A549 (cell line): ENCODE data around the gene ARHGAP42. TPM values are rescaled to one million over a fixed set of nuclear protein-coding genes. Genes with fewer than 3 reads are reported as not detected.

Experiments used
- ATAC-seq, 2 experiments: fragments of 200-7000 bp in 1 of 2; fragments of >200 bp in 1 of 2; cut with Nextera tagmentation in 1 of 2; cut with Tn5 transposase in 1 of 2; 3 replicates each; pipeline versions ENCODE4 v1.8.0 to v1.9.1; 2018 to 2020; ENCODE audit warnings: mild to moderate bottlenecking in 1 of 2, moderate library complexity in 1 of 2
- CTCF ChIA-PET: fragments of 300-600 bp; sonication (Branson Sonifier 250); formaldehyde crosslinking; extraction: SDS; loops from one replicate; lab custom pipeline; 2021; ENCODE audit warnings: antibody characterized with exemption, inconsistent platforms; lab: Yijun Ruan, JAX
- POLR2A ChIA-PET: fragments of 350-600 bp; formaldehyde crosslinking; extraction: SDS; loops from one replicate; lab custom pipeline; 2021; ENCODE audit warnings: antibody characterized with exemption, inconsistent platforms; lab: Yijun Ruan, JAX
- DNase-seq, 2 experiments: peaks; one replicate each; pipeline versions ENCODE4 v3.0.0 to v3.0.0-alpha.2; 2011 to 2016; ENCODE audit warnings: low read depth in 1 of 2, low spot score in 1 of 2
- FAIRE-seq: peaks from 2 replicates; lab custom pipeline; 2011; peaks lifted over from hg19 to GRCh38; lab: Jason Lieb, UNC
- H3K27ac ChIP-seq, 2 experiments: fragments of >200 bp; sonication (Bioruptor Twin); formaldehyde crosslinking; 3 replicates each; pipeline ENCODE4 v1.5.1; 2016 to 2017
- H3K4me1 ChIP-seq: fragments of >200 bp; sonication (Bioruptor Twin); formaldehyde crosslinking; 3 replicates; pipeline ENCODE4 v1.6.1; 2016
- H3K4me2 ChIP-seq: fragments of >200 bp; sonication (Bioruptor Twin); formaldehyde crosslinking; 3 replicates; pipeline ENCODE4 v1.6.1; 2016
- H3K4me3 ChIP-seq: fragments of >200 bp; sonication (Bioruptor Twin); formaldehyde crosslinking; 3 replicates; pipeline ENCODE4 v1.5.1; 2016
- H3K9me3 ChIP-seq: fragments of >200 bp; sonication (Bioruptor Twin); formaldehyde crosslinking; 3 replicates; pipeline ENCODE4 v1.6.1; 2016
- BHLHE40 ChIP-seq: IDR thresholded peaks from 2 replicates; pipeline ENCODE4 v1.6.1; 2012; ENCODE audit warnings: low read depth, low read length, inconsistent platforms
- CTCF ChIP-seq: fragments of >200 bp; sonication (Bioruptor Twin); formaldehyde crosslinking; IDR thresholded peaks from 3 replicates; pipeline ENCODE4 v1.5.1; 2016
- E2F6 ChIP-seq: IDR thresholded peaks from 2 replicates; pipeline ENCODE4 v1.6.1; 2012; ENCODE audit warnings: low read depth, borderline replicate concordance
- EHMT2 ChIP-seq: fragments of 200-600 bp; sonication (generic); IDR thresholded peaks from 2 replicates; pipeline ENCODE4 v1.6.1; 2016; ENCODE audit warnings: antibody characterized with exemption, low read depth, mild to moderate bottlenecking, moderate library complexity
- EP300 ChIP-seq, 2 experiments: fragments of >200 bp; sonication (Bioruptor Twin); formaldehyde crosslinking; IDR thresholded peaks; 2 replicates in 1 of 2; 3 replicates in 1 of 2; pipeline ENCODE4 v1.6.1; 2016 to 2017
- ESRRA ChIP-seq: fragments of 150-350 bp; IDR thresholded peaks from 2 replicates; pipeline ENCODE4 v1.6.1; 2014; ENCODE audit warnings: mild to moderate bottlenecking, low read length, borderline replicate concordance
- FOSL2 ChIP-seq, 2 experiments: fragments of 450-650 bp in 1 of 2; fragments of >200 bp in 1 of 2; sonication (Bioruptor Twin) in 1 of 2; formaldehyde crosslinking; IDR thresholded peaks; 2 replicates each; pipeline versions ENCODE4 v1.5.0 to v1.6.1; 2016 to 2020; ENCODE audit warnings: mild to moderate bottlenecking in 1 of 2, moderate library complexity in 1 of 2
- FOXS1 ChIP-seq: fragments of 250-450 bp; sonication (Bioruptor Pico); IDR thresholded peaks from 2 replicates; pipeline ENCODE4 v1.5.0; 2020; ENCODE audit warnings: mild to moderate bottlenecking, moderate library complexity
- HDAC2 ChIP-seq: fragments of 200-600 bp; sonication (generic); IDR thresholded peaks from 2 replicates; pipeline ENCODE4 v1.6.1; 2016
- HES2 ChIP-seq: fragments of >200 bp; sonication (Bioruptor Twin); formaldehyde crosslinking; IDR thresholded peaks from 2 replicates; pipeline ENCODE4 v1.6.1; 2016
- HEYL ChIP-seq: fragments of 250-450 bp; sonication (Bioruptor Pico); IDR thresholded peaks from 2 replicates; pipeline ENCODE4 v1.8.0; 2021; ENCODE audit warnings: mild to moderate bottlenecking, moderate library complexity
- HMGXB4 ChIP-seq: fragments of 250-450 bp; sonication (Bioruptor Pico); IDR thresholded peaks from 2 replicates; pipeline ENCODE4 v1.5.0; 2021; ENCODE audit warnings: mild to moderate bottlenecking, moderate library complexity, borderline replicate concordance
- HOXA7 ChIP-seq: fragments of 250-450 bp; sonication (Bioruptor Pico); IDR thresholded peaks from 2 replicates; pipeline ENCODE4 v1.5.0; 2020; ENCODE audit warnings: mild to moderate bottlenecking, moderate library complexity
- HOXB13 ChIP-seq: fragments of 250-450 bp; sonication (Bioruptor Pico); IDR thresholded peaks from 2 replicates; pipeline ENCODE4 v1.5.0; 2020; ENCODE audit warnings: low read depth, mild to moderate bottlenecking, moderate library complexity
- JUNB ChIP-seq: fragments of >200 bp; sonication (Bioruptor Twin); formaldehyde crosslinking; IDR thresholded peaks from 2 replicates; pipeline ENCODE4 v1.6.1; 2016
- KDM5A ChIP-seq: fragments of 200-600 bp; sonication (generic); IDR thresholded peaks from 2 replicates; pipeline ENCODE4 v1.6.1; 2016; ENCODE audit warnings: antibody characterized with exemption, mild to moderate bottlenecking
- MAZ ChIP-seq: fragments of 150-350 bp; IDR thresholded peaks from 2 replicates; pipeline ENCODE4 v1.6.1; 2014; ENCODE audit warnings: antibody characterized with exemption, low read depth, low read length, borderline replicate concordance
- MYC ChIP-seq: IDR thresholded peaks from 2 replicates; pipeline ENCODE4 v1.6.1; 2012; ENCODE audit warnings: mild to moderate bottlenecking, inconsistent platforms, low read length, improper control_type of control experiment, borderline replicate concordance
- NFE2L2 ChIP-seq: fragments of 150-350 bp; conservative IDR thresholded peaks from 2 replicates; pipeline ENCODE4 v1.6.1; 2014; ENCODE audit warnings: low read length
- NPAS2 ChIP-seq: fragments of 250-450 bp; sonication (Bioruptor Pico); IDR thresholded peaks from 2 replicates; pipeline ENCODE4 v1.8.0; 2022; ENCODE audit warnings: mild to moderate bottlenecking, moderate library complexity, borderline replicate concordance
- NR3C1 ChIP-seq: fragments of >200 bp; sonication (Bioruptor Twin); formaldehyde crosslinking; IDR thresholded peaks from 3 replicates; pipeline ENCODE4 v1.6.1; 2017
- POLR2A ChIP-seq: IDR thresholded peaks from 2 replicates; pipeline ENCODE4 v1.6.1; 2012; ENCODE audit warnings: mild to moderate bottlenecking, low read length
- RAD21 ChIP-seq, 2 experiments: fragments of >200 bp in 1 of 2; sonication (Bioruptor Twin) in 1 of 2; formaldehyde crosslinking in 1 of 2; IDR thresholded peaks in 1 of 2; conservative IDR thresholded peaks in 1 of 2; 2 replicates in 1 of 2; 3 replicates in 1 of 2; pipeline ENCODE4 v1.6.1; 2012 to 2018; ENCODE audit warnings: inconsistent platforms in 1 of 2
- REST ChIP-seq: fragments of 200-600 bp; sonication (generic); IDR thresholded peaks from 2 replicates; pipeline ENCODE4 v1.6.1; 2016; ENCODE audit warnings: antibody characterized with exemption, mild to moderate bottlenecking, moderate library complexity
- TFCP2L1 ChIP-seq: fragments of 250-450 bp; sonication (Bioruptor Pico); IDR thresholded peaks from 2 replicates; pipeline ENCODE4 v1.5.0; 2021; ENCODE audit warnings: mild to moderate bottlenecking
- TP53 ChIP-seq: fragments of 250-450 bp; sonication (Bioruptor Pico); IDR thresholded peaks from 2 replicates; pipeline ENCODE4 v1.5.0; 2021; ENCODE audit warnings: mild to moderate bottlenecking, moderate library complexity
- USF2 ChIP-seq: fragments of 450-650 bp; IDR thresholded peaks from 2 replicates; pipeline ENCODE4 v1.6.1; 2014; ENCODE audit warnings: antibody characterized with exemption
- ZC3H11A ChIP-seq: fragments of 450-650 bp; IDR thresholded peaks from 2 replicates; pipeline ENCODE4 v1.6.1; 2014; ENCODE audit warnings: antibody characterized with exemption, mild to moderate bottlenecking
- ZFP36 ChIP-seq: fragments of 450-650 bp; IDR thresholded peaks from 2 replicates; pipeline ENCODE4 v1.6.1; 2014; ENCODE audit warnings: borderline replicate concordance; ENCODE audit not compliant: partially characterized antibody
- ZSCAN20 ChIP-seq: fragments of 250-450 bp; sonication (Bioruptor Pico); IDR thresholded peaks from 2 replicates; pipeline ENCODE4 v1.8.0; 2022; ENCODE audit warnings: mild to moderate bottlenecking, moderate library complexity
- WGBS: methylation state at CpG from one replicate; pipeline ENCODE4 v1.1.6; 2017; ENCODE audit errors: missing lambda C conversion rate; 5-methylcytosine and 5-hydroxymethylcytosine counted together
- polyA plus RNA-seq, 4 experiments: library from polyadenylated mRNA; depleted of rRNA in 3 of 4; stranded (reverse); fragments of >200 nt; fragmentation: RNase III in 1 of 4; extraction: RNeasy Plus Mini Kit Qiagen cat#74134 plus additional on column Dnase treatment in 1 of 4; gene quantifications; 2 replicates in 3 of 4; 3 replicates in 1 of 4; pipeline ENCODE4 v1.2.3, GENCODE V29; 2011 to 2017

ARHGAP42 gene
- polyA plus RNA-seq, 2 of the 4 experiments (the other 2 are of a cell fraction) = 5.1 to 17.0 TPM

- CTCF ChIA-PET = interaction anchor here (1.1 kb wide), 1 partner anchor 12 kb away, joined by 4 read pairs; no protein-coding TSS in a partner anchor
- TF ChIP-seq HOXB13 (no peak), JUNB (no peak), FOSL2 (IDR thresholded peaks at IDR 0.05) (no peak), FOSL2 (CRISPR knock-in tag; IDR thresholded peaks at IDR 0.05) (no peak), MYC (no peak), TP53 (CRISPR knock-in tag) (no peak), ZC3H11A (no peak), FOXS1 (CRISPR knock-in tag) (no peak), EHMT2 (no peak), KDM5A (no peak), BHLHE40 (no peak), NPAS2 (CRISPR knock-in tag) (no peak), REST (no peak), TFCP2L1 (CRISPR knock-in tag) (no peak), POLR2A (no peak), HDAC2 (no peak), HES2 (no peak), NFE2L2 (no peak)
- TF ChIP-seq, all 56 proteins: peak for 0
- ATAC-seq = peak; percentile 73 to 81
- Histone ChIP-seq H3K27ac (peak overlapping the region; percentile 5 to 73; a peak in 3 of 6 replicates), H3K4me2 (peak overlapping the region; percentile 53), H3K4me3 (no peak overlapping the region), H3K9me3 (no peaks in the 10 kb centered on the region), H3K4me1 (peaks cover 31% of the 10 kb centered on the region)
- DNase-seq = no peak
- WGBS = 30% methylated on average over 3 of the region's 4 CpGs
- no peak for FAIRE-seq
- POLR2A ChIA-PET = interaction anchor here (1.8 kb wide), 1 partner anchor 65 kb away, joined by 4 read pairs; no protein-coding TSS in a partner anchor
Observed at GRCh38 chr11:100753172-100753543, 66.1 kb downstream of the ARHGAP42 start.

GRCh38 chr11:100753571-100753970, 66.5 kb downstream of the ARHGAP42 start:
- peak overlapping the region; percentile 5 to 73; a peak in 3 of 6 replicates for H3K27ac ChIP-seq
- TF ChIP-seq E2F6 (no peak), ZFP36 (no peak), HOXA7 (CRISPR knock-in tag) (no peak), FOSL2 (IDR thresholded peaks at IDR 0.05) (no peak), FOSL2 (CRISPR knock-in tag; IDR thresholded peaks at IDR 0.05) (no peak), ZSCAN20 (no peak), HOXB13 (no peak), CTCF (no peak), NFE2L2 (no peak), USF2 (no peak), MAZ (no peak), HEYL (CRISPR knock-in tag) (no peak), HMGXB4 (CRISPR knock-in tag) (no peak), EP300 (IDR thresholded peaks at IDR 0.05) (no peak), NR3C1 (no peak), RAD21 (conservative IDR thresholded peaks at IDR 0.05 in 1 of 2, IDR thresholded peaks at IDR 0.05 in 1 of 2) (no peak), ESRRA (no peak)

More at GRCh38 chr11:100753571-100753970, 66.5 kb downstream of the ARHGAP42 start:
- ChIA-PET CTCF (interaction anchor here (1.1 kb wide), 1 partner anchor 11 kb away, joined by 4 read pairs; no protein-coding TSS in a partner anchor), POLR2A (interaction anchor here (1.8 kb wide), 1 partner anchor 66 kb away, joined by 4 read pairs; no protein-coding TSS in a partner anchor)
- Histone ChIP-seq H3K4me1 (peaks cover 30% of the 10 kb centered on the region), H3K4me3 (no peak overlapping the region), H3K9me3 (no peaks in the 10 kb centered on the region), H3K4me2 (peak overlapping the region; percentile 53)
- ATAC-seq (peak; percentile 55 to 65; a peak in 5 of 6 replicates), FAIRE-seq (no peak), DNase-seq (no peak)
- 53% methylated on average over 4 of the region's 4 CpGs for WGBS
